GM18502 (cell line): ENCODE measurements around the gene ENDOG.
"Not testable (repeated sequence)": the region's sequence is repeated elsewhere in the genome, so short reads cannot be mapped to it uniquely, and the experiment has no call there.

Source experiments
- ATAC-seq: cut with Tn5 transposase; IDR thresholded peaks from one replicate; pipeline ENCODE4 v1.9.1; 2021; ENCODE audit warnings: mild to moderate bottlenecking; ENCODE audit not compliant: unreplicated experiment, poor library complexity

ENDOG gene

GRCh38 chr9:128854454-128854853 lies 36.2 kb downstream of the ENDOG start:
- ATAC-seq, result not testable (repeated sequence)

GRCh38 chr9:128858476-128858875 lies 40.2 kb downstream of the ENDOG start:
- ATAC-seq, result not testable (repeated sequence)

GRCh38 chr9:128860937-128861336 lies 42.6 kb downstream of the ENDOG start:
- ATAC-seq, result no peak

GRCh38 chr9:128861501-128861900 lies 43.2 kb downstream of the ENDOG start:
- ATAC-seq, result no peak

GRCh38 chr9:128862401-128862851 lies 44.1 kb downstream of the ENDOG start:
- ATAC-seq, result no peak

- ATAC-seq, result peak; percentile 56
Observed at GRCh38 chr9:128863647-128864046, 45.3 kb downstream of the ENDOG start.

- ATAC-seq, result no peak
Observed at GRCh38 chr9:128870128-128870940, 52.0 kb downstream of the ENDOG start.

GRCh38 chr9:128870941-128871265 lies 52.6 kb downstream of the ENDOG start:
- ATAC-seq, result not testable (repeated sequence)
